ENCODE data around the gene AKAP7.
A peak's percentile ranks its signal among the peaks of the same experiment; 100 is the strongest.

Gene AKAP7

DNA sequence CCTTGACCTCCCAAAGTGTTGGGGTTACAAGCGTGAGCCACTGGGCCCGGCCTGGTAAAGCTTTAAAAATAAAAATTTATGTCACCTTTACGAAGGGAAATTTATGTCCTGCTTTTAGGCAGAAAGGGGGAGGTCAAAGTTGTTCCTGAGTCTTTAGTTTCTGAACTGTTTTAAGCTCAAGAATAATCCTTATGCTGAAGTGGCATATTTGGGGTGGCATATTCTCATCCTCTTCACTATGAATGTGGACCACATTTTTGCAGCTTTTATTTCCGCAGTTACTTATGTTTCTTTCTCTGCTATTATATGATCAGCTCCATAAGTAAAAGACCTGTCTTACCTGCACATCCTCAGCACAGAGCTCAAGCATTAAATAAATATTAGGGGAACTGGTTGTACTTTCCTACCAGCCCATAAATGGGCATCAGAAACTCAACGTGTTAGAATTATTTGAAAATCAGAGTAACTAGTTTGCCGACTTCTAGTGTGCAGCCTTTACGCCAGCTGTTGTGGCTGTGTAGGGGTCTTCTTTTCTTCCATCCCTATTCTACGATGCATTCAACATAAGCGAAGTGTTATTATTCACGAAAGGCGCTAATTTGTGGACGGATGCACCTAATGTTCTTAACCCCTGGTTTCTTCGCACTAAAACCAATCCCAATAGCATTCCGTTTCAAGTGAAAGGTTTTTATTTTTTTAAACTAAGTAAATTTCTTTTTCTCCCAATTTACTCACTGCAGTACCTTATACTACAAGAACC is 867 bp upstream of the AKAP7 start:
- DNase-seq = no peak

DNA sequence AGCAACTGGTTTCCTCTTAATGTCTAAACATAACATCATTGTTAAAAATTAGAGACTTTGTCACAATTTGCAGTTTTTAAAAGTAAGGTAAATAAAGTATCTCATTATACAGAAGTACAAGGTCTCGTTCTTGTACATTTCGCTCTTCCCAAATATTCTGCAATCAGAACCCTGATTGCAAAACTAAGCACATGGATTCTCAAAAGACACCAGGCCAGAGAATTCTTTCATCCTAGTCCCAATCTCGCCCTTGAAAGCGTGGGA is 355 bp upstream of the AKAP7 start:
- DNase-seq = no peak

DNA sequence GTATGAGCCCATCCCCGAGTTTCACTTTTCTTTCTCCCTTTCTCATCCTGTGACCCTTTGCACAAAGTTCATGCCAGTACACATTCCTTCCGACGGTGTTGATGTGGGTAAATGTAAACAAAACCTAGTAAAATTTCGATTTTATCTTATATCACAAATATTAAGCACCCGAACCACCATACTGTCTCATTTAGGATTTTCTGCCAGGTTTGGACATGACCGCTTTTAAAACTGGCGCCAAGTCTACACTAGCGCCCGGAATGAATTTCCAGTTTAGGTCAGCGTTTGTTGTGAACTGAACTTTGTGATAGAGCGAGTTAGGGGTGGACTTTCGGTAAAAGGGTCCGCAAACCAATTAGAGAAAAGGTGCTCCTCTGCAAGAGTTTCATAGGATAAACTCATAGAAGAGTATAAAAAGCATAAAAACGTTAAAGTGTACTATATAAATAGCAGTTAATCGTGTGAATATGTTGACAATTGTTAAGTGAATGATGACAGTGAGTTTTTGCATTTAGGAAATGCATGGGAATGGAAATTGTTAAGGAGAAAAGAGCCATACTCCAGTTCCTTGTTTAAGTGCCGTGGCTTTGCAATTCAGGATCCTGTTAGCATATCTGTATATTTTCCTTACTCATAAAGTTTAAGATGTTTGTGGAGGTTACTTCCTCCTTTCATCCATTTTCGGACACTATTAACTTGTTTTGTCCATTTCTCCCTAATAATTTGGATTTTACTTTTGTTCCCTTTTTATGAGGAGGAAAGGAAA is 937 bp downstream of the AKAP7 start:
- DNase-seq = no peak

DNA sequence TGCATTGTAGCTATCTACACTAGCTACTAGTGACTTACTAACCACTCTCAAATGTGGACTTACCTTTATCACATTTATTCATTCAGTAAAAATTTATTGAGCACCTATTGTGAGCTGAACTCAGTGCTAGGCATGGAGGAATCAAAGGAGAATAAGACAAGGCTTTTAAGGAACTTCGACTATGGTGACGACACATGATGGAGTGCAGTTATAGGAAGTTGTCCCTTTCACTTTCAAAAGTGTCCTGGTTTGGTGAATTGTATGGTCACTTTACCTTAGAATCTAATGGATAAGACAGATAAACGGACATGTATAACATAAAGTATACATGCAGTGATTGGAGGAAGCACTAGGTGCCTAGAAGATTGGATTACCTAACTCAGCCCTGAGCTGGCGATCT is 4.3 kb downstream of the AKAP7 start:
- no peak for DNase-seq

DNA sequence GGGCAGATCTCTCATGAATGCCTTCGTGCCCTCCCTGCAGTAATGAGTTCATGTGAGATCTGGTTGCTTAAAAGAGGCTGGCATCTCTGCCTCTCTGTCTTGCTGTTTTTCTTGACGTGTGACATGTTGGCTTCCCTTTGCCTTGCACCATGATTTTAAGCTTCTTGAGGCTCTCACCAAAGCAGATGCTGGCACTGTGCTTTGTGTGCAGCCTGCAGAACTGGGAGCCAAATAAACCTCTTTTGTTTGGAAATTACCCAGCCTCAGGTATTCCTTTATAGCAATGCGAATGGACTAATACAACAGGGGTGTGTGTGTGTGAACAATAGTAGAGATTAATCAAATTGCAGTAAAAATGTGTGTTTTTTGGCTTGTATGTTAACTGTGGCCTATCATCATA is 8.1 kb downstream of the AKAP7 start:
- DNase-seq = no peak

DNA sequence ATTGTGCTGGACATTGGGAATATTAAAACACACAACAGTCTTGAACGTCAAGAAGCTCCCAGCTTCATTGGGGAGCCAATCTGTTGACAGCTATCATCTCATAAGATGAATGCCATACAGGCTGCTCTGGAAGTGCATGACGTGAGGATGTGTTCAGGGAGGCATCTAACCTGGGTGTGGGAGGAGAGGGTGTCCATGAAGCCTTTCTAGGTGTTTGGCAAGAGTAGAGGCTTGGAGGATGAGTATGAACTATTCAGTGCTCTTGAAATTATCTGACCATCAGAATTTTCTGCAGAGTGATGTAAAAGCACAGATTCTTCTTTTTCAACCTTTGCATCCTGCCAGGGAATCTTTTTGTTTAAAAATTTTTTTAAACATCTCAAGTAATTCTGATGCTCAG is 11.6 kb downstream of the AKAP7 start:
- no peak for DNase-seq

DNA sequence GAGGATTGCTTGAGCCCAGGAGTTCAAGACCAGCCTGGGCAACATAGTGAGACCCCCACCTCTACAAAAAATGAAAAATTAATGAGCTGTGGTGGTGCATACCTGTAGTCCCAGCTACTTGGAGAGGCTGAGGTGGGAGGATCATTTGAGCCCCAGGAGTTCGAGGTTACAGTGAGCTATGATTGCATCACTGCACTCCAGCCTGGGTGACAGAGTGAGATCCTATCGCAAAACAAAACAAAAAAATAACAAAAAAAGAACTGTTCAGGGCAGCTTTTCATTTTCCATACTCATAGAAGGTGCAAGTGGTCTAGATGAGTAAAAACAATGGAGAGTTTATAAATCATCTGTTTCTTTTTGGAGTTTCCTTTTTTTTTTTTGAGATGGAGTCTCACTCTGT is 21.1 kb downstream of the AKAP7 start:
- DNase-seq = no peak

DNA sequence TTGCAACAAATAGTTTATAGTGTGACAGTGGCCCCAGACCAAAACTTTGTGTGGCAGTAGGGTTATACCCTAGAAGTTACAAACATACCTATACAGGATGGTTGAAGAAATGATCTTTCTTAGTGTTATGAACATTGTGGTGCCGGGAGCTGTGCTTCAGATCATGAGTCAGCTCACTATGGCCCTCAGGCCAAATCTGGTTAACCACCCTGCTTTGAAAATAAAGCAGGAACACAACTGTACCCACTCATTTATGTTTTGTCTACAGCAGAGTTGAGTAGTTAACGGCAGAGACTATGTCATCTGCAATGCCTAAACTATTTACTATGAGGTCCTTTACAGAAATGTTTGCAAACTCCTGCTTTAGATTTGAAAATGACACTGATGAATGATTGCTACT is 24.3 kb downstream of the AKAP7 start:
- no peak for DNase-seq

DNA sequence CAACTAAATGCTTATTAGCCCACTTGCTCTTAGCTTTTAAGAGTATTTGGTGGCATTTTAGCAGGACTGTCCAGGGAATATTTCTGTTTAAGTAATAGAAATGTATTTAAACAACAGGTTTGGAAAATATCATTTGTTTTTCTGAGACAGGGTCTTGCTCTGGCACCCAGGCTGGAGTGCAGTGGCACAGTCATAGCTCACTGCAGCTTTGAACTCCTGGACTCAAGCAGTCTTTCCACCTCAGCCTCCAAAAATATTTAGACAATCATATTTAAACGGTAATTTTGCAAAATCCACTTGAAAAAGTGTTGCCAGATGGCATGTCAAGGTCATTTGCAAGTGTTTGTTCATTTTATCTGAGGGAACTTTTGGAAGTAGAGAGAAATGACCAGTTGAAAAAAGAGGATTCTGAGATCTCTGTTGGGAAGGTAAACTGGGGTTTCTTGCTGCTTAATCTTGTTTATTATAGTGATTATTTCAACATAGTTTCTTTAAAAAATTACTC is 25.0 kb downstream of the AKAP7 start:
- no peak for DNase-seq

DNA sequence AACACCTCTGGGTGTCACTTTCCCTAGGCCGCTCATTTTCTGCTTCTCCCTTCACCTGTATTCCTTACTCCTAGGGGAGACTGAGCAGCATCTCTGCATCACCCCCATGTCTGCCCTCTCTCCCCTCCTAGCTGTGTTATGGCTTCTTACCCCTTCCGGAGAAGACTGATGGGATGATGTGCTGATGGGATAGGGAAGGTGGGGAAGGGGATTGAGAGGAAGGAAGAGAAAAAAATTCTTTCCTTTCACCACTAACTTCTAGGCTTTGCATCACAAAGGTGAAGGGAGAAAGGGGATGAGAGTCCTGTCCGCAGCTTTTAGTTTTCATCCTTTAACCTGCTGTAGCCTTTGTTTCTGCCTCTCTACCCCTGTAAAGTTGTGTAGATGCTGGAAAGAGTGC is 26.7 kb downstream of the AKAP7 start:
- no peak for DNase-seq

DNA sequence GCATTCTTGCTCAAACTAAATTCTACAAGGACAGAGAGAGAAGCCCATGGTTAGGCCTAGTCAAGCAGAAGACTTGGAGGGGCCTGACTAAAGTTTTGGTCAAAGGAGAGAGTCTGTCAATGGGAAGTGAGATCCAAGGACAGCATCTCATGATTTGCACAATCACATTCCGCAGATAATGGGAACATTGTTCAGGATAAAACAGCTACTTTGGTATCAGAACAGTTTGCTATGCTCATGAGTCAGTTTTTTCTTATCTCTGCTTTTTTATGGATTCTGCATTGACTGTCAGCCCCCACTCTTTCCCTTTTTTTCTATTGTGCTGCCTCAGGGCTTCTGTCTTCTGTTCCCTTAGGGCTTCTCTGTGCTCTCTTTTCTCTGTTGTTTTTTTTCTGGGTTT is 28.6 kb downstream of the AKAP7 start:
- DNase-seq = no peak

DNA sequence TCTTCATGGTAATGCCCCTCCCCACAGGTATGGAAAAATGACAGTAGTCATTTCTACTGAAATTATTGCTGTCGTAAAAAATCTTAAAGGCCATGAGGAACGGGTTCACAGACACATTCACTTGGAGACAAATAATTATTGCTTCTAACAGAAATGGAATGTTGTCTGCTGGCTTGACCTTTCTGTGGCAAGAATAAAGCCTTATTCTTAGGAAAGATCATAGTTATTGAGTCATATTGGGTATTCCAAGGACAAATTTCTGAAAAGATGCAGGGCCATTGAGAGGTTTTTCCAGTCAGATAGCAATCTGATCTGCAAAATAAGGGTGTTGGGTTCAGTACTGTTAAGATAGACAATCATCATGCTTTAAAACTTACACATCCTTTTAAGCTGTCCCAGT is 29.2 kb downstream of the AKAP7 start:
- DNase-seq = no peak

DNA sequence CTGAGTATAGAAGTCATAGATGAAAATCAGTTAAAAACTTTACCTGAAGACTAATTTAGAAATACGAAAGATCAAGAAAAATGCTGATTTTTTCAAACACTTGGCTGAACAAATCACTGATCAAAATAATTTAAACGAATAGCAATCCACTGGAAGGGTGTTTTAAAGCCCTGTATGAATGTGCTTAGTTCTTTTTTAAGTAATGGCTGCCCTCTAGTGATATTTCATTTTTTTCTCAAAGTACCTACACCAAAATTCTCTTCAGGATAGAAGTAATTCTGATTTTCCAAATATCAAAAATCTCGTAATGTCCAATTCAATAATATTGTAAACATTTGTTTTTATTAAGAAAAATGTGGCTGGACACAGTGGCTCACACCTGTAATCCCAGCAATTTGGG is 32.5 kb downstream of the AKAP7 start:
- DNase-seq = no peak

DNA sequence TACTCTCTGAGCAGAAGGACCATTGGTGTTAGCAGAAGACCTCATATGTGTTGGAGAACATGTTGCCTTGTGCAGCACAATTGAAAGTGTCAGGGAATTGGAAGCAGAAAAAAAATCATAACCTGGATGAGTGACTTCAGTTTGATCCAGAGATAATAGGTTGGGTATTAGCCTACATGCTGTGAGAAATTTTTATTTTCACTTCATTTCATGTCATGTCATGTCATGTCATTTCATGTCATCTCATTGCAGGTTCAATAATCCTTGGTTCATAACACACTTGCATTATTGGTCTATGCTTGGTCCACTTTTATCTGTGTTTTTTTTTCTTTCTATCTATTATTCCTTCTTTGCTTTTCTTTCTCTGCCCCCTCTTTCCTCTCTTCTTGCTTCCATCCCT is 34.3 kb downstream of the AKAP7 start:
- no peak for DNase-seq

DNA sequence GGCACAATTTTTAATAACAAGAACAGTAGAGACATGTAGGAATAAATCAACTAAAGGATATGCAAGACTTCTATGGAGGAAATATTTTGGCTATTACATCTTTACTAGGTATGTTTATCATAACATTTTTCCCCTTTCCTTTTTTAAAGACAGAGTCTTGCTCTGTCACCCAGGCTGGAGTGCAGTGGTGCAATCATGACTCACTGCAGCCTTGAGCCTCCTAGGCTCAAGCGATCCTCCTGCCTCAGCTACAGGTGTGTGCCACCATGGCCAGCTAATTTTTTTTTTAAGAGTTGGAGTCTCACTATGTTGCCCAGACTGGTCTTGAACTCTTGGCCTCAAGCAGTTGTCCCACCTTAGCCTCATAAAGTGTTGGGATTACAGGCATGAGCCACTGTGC is 37.0 kb downstream of the AKAP7 start:
- DNase-seq = no peak

DNA sequence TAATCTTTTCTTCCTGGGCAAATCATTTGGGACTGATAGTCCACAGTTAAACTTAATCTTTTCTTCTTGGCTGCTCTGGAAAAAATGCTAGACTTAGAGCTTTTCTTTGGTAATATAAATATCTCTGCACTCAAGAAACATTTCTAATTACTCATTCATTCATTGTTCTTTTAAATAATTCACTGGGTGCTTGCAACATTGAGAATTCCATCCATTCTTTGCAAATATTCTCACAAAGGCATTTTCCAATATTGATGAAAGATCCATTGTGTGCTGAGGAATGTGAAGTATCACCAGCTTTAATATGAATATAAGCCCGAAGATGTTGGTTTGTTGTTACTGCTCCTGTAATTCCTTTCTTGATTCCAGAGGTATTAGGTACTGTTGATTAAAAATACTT is 38.4 kb downstream of the AKAP7 start:
- no peak for DNase-seq

DNA sequence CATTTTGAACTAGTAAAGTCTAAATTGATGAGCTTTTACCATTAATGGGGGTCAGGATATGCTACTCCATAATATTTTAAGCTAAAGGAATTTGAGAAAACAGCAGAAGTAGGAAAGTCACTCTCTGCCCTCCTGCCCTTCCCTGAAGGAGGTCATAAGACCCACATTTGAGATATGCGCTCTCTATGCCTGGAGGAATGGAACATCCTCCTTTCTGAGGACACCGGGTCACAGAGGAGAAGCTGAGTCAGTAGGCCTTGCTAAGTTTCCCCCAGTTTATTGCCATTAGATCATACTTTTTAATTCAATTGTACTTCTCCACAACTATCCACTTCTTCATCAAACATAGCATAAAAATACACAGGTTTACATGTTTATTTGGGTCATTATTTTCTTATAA is 40.3 kb downstream of the AKAP7 start:
- DNase-seq = no peak

DNA sequence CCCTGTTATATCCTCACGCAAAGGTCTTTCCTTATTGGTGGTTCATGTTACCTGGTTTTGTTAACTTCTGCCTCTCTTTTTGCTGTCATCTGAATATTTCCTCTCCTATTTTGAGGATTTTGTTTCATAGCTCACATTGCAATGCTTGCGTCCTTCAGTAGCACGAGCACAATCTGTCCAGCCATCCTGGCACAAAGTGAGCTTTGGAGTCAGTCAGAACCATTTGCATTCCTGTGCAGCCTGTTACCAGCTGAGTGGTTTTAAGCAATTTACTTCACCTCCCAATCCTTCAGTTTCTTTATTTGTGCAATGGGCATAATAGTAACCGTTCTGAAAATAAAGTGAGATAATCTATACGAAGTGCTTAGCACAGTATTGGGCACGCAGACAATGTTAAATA is 42.7 kb downstream of the AKAP7 start:
- DNase-seq = no peak

DNA sequence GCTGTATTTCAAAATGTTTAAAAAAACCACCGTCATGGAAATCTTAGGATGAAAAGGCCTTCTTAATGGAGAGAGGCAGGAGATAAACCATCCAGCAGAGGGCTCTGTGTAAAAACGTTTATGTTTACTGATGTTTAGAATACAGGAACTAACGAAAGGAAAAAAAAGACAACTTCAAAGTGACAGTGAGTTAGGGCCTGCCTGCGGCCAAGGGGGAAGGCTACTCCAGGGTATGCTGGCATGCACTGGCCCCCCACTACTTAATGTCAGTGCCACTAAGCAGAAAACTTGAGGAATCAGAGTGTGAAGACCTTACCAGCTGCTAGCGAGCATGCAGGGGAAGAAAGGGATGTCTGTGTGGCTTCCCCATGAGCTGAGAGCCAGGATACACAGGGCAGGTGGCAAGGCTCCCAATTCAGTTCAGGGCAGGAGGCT is 47.7 kb downstream of the AKAP7 start:
- DNase-seq = no peak

DNA sequence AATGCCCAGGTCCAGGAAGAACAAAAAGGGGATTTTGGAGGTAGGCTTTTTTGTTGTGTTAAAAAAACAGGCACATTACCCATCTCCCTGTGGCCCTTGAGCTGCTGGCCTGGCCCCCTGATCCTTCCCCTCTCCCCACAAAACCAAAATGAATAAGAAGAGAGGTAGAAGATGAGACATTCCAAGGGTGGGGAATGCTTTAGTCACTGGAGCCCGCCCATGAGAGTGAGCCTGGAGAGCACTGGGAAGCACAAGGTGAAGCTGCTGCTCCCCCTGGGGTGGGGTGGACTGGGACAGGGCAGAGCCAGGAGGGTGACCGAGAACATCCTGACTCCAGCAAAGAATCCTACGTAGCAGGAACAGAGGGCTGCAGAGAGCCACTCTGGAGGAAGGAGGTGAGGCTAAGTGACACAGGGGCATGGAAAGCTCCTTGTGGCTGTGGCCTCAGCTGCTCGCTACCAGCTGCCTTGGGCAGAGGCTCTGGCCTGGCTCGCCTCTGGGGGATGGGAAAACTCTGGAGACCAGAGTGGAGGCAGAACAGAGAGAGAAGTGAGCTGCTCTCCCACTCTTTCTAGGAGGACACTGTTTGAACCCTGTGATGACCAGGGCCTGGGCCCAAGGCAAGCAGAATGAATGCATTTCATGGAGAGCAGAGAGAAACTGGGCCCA is 48.3 kb downstream of the AKAP7 start:
- no peak for DNase-seq

DNA sequence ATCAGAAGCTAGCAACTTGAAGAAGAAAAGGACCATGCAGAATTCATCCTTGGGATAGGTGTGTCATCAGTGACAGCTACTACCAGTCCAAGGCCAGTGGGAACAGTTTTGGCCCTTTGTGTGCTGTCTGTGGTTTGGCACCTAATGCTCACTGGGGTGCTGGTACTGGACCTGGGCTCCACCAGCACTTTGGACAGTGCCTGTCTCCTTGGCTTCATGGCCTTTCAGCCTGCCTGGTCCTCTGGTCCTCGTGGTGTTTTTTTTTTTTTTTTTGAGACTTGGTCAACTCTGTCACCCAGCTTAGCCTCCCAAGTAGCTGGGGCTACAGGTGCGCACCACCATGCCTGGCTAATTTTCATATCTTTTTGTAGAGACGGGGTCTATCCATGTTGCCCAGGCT is 56.3 kb downstream of the AKAP7 start:
- no peak for DNase-seq

DNA sequence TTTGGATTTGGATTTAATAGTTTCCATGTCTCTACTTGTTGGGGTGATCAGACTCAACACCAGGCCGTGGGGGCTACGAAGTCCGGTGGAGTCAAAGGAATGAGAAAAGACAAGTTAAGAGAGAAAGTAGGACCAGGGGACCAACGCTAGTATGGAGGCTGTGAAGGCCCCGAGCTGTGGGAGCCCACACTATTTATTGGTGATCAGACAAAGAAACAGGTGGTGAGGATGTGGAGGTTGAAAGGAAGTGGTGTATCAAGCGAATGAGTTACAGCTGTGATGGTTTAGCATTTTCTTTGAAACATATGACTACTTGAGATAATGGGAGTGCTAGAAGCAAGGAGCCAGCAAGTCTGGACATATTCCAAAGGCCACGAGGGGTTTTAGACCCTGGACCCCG is 62.4 kb downstream of the AKAP7 start:
- DNase-seq = no peak

DNA sequence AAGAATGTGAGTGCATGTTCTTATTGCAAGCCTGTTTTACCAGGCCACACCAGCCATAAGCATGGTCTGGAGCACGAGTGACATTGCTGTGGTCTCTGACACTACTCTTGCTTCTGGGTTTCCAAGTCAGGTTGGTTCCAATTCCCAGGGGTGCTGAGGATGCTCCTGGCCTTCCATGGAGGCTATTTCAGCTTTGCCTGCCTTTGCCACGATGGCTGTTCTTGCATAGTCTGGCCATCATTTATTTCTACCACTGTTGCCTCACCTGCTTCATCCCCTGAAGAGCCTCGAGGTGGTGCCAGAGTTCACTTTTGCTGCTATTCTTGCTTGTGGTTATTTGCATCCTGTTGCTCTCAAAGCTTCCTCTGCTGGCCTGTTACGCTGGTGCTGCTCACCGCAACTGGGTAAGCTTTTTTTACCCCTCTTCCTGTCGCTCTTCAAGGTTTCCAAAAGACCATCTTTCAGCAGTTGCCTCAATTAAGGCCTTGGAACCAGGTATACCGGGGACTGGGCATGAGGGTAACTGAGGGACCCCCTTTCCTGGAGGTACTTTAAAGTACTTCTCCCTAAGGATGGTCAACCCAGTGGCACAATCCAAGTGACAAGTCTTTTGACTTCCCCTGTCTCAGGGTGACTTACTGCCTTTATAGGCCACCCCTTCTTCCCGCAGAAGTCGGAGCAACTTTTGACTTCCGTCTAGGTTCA is 64.5 kb downstream of the AKAP7 start:
- DNase-seq = peak; percentile 44
